LNCaP clone FGC (cell line): ENCODE results near the gene OR1E2.
"Not testable (repeated sequence)": the region's sequence is repeated elsewhere in the genome, so short reads cannot be mapped to it uniquely, and the experiment has no call there.

Source experiments
- DNase-seq: peaks from one replicate; pipeline ENCODE4 v3.0.0-alpha.2; 2011; ENCODE audit warnings: low read depth
- H3K4me3 ChIP-seq: 2 replicates; pipeline ENCODE4 v1.5.1; 2011; ENCODE audit warnings: mild to moderate bottlenecking, low read depth, low read length, control low read depth
- TF ChIP-seq, protein P1 (sequence below): IDR thresholded peaks from 2 replicates; pipeline ENCODE4 v1.5.1; 2012; ENCODE audit warnings: mild to moderate bottlenecking; ENCODE audit not compliant: control insufficient read depth, insufficient read depth; ENCODE audit errors: extremely low read depth

The OR1E2 gene

DNA sequence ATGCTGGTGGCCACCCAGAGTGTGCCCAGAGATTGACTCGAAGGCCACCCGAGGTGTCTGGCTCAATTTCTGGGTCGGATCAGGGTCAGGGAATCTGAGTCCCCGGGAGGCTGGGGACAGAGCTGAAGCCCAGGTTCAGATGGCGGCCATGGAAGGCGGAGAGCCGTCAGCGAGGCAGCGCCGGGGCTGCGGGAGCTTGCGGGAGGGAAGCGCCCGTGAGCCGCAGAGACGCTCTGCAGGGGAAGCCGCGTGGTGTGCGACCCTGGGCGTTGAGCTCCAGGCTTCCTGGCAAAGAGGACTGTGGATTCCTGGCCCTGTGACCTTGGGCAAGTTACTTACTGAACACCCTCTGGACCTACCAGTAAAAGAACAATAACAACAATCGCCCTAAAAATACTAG, 38.5 kb upstream of the OR1E2 start:
- TF ChIP-seq, protein P1, sequence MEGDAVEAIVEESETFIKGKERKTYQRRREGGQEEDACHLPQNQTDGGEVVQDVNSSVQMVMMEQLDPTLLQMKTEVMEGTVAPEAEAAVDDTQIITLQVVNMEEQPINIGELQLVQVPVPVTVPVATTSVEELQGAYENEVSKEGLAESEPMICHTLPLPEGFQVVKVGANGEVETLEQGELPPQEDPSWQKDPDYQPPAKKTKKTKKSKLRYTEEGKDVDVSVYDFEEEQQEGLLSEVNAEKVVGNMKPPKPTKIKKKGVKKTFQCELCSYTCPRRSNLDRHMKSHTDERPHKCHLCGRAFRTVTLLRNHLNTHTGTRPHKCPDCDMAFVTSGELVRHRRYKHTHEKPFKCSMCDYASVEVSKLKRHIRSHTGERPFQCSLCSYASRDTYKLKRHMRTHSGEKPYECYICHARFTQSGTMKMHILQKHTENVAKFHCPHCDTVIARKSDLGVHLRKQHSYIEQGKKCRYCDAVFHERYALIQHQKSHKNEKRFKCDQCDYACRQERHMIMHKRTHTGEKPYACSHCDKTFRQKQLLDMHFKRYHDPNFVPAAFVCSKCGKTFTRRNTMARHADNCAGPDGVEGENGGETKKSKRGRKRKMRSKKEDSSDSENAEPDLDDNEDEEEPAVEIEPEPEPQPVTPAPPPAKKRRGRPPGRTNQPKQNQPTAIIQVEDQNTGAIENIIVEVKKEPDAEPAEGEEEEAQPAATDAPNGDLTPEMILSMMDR: no peak
- no peak for DNase-seq
- no peak overlapping the region for H3K4me3 ChIP-seq

DNA sequence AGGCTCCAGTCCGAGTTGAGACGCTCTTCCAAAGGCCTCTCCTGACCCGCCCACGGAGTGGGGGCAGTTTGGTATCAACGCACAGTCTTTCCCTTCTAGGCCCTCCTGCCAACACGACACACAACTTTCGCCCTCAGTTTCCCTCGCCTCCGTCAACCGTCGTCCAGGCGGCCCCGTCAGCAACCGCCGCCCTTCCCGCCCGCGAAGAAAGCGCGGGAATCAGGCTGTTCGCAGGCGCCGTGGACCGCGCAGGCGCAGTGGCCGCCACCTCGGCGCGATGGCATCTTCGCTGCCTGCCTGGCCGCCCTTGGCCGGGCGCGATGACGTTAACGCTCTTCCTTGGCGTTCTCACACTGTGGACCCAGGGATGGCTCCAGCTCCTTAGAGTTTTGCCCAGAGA, 38.0 kb upstream of the OR1E2 start, which contains the start of gene SPATA22:
TSS of gene SPATA22 (minus strand) at position 221 of the 400 bp plus-strand sequence. CDS start 2,494 bp downstream, outside the sequence.
- no peak for DNase-seq
- H3K4me3 ChIP-seq: no peak within 1 kb of the TSS
- TF ChIP-seq, protein P1: no peak

DNA sequence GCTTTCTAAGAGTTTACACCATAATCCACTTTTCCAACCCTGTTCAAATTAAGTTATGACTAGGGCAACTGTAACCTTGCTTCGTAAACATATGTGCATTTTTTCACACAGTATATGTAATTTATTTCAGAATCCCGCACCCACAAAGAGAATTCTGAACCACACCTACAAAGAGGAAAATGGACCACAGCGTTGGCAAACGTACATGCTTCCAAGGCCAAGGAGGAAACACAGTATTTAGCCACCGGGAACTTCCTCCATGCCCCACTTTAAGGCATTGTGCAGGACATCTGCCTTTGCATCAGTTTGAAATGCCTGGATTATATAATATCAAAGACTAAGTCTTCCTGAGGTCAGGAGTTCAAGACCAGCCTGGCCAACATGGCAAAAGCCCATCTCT, 35.9 kb upstream of the OR1E2 start:
- TF ChIP-seq, protein P1: no peak
- DNase-seq: no peak
- no peak overlapping the region for H3K4me3 ChIP-seq

DNA sequence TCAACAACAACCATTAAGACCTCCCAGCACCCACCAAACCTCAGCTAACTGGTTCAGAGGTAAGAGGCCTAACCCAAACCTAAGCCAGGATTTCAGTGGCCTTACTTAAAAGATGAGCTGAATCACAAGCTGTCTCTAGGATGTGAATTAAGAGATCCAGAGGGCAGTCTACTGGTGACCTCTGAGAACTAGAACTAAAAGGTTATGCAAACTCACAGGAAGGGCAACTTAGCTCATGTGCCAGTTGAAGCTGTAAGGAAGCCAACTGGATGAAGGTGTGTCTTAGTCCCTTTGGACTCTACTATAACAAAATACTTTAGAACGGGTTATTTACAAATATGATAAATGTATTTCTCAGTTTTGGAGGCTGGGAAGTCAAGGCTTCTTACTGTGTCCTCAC, 32.7 kb upstream of the OR1E2 start:
- DNase-seq, H3K4me3 ChIP-seq: not testable (repeated sequence)

DNA sequence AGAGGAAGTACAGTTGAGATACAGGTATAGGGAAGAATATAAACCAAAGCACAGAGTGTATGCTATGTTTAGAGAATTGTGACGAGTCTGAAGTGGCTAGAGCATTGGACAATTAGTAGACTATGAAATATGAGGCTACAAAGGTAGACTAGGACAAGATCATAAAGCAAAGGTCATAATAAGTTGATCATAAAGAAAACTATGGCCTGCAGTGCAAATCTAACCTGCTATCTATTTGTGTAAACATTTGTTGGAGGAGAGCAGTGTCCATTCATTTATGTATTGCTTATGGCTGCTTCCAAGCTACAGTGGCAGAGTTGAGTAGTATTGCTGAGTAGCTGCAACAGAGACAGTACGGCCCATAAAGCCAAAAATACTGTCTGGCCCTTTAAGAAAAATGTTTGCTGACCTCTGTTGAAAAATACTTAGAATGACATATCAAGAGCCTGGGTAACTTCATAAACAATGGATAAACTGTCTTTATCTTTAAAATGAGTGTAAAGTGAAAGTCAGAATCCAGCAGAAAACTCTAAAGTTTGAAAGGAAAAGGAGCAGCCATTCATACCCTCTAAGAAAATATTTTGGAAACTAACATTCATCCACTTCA, 14.5 kb upstream of the OR1E2 start:
- H3K4me3 ChIP-seq: no peak overlapping the region
- no peak for DNase-seq
- TF ChIP-seq, protein P1: no peak; the same call in 1 of the 2 replicates

DNA sequence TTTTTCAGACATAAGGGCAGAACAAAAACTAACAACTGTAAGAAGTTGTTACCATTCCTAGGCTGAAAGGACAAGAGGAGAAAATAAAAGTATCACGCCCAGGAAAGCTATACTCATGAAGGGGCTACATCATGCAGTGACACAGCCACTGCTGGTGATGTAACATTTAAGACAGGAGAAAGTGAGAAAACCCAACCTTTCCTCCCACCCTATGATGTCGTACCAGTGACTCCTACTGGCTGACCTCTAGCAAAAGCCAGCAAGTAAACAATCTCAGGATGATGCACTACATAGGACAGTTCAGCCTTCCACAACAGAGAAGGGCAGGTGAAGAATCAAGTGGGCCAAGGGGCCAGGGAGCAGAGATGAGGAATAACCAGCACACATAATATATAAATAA, 14.0 kb upstream of the OR1E2 start:
- no peak overlapping the region for H3K4me3 ChIP-seq
- TF ChIP-seq, protein P1: peak; percentile 46
- no peak for DNase-seq

DNA sequence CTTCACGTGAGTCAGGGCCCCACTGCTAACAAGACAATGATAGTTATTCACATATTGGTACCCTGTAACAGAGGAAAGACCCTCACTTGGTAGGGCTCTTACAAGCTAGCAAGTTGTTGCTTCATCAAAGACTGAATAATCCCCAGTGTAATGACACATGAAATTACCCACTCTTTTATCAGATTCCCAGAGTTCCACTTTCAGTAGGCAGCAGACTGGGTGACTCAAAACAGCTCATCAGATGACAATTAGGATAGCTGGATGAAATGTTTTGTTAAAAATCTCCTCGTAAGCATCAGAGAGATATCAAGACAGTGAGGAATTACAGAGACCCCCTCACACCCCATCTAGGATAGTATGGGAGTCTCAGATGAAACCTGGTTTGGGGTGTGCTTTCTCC, 6.8 kb upstream of the OR1E2 start:
- H3K4me3 ChIP-seq: no peak overlapping the region
- DNase-seq: no peak
- TF ChIP-seq, protein P1: no peak
